GM21367 (cell line): ENCODE measurements around the gene NAGPA.

ENCODE experiments used
- ATAC-seq: cut with Tn5 transposase; IDR thresholded peaks from one replicate; pipeline ENCODE4 v1.9.1; 2021; ENCODE audit not compliant: unreplicated experiment

Gene NAGPA

GRCh38 chr16:5031601-5032000 lies 2.1 kb downstream of the NAGPA start:
- ATAC-seq: no peak

GRCh38 chr16:5030251-5030870 lies 3.4 kb downstream of the NAGPA start:
- no peak for ATAC-seq

GRCh38 chr16:5028950-5029475 lies 4.7 kb downstream of the NAGPA start:
- ATAC-seq: no peak

- no peak for ATAC-seq
Measured at GRCh38 chr16:5027575-5028235, 6.0 kb downstream of the NAGPA start.

GRCh38 chr16:5027086-5027485 lies 6.6 kb downstream of the NAGPA start:
- ATAC-seq: no peak

- ATAC-seq: no peak
Measured at GRCh38 chr16:5026664-5027063, 7.1 kb downstream of the NAGPA start.

- ATAC-seq: no peak
Measured at GRCh38 chr16:5025171-5025632, 8.5 kb downstream of the NAGPA start.

GRCh38 chr16:5024632-5025031 lies 9.1 kb downstream of the NAGPA start:
- no peak for ATAC-seq

GRCh38 chr16:5022521-5022920 lies 11.2 kb downstream of the NAGPA start:
- no peak for ATAC-seq

GRCh38 chr16:5020551-5020950 lies 13.2 kb downstream of the NAGPA start:
- no peak for ATAC-seq

- no peak for ATAC-seq
Measured at GRCh38 chr16:5019775-5020174, 14.0 kb downstream of the NAGPA start.

GRCh38 chr16:5018793-5019192 lies 14.9 kb downstream of the NAGPA start:
- ATAC-seq: no peak

- no peak for ATAC-seq
Measured at GRCh38 chr16:5017678-5017969, 16.1 kb downstream of the NAGPA start.

GRCh38 chr16:5016967-5017677 lies 16.6 kb downstream of the NAGPA start:
- ATAC-seq: no peak

- ATAC-seq: no peak
Measured at GRCh38 chr16:5015887-5016286, 17.8 kb downstream of the NAGPA start.

GRCh38 chr16:5015351-5015750 lies 18.4 kb downstream of the NAGPA start:
- no peak for ATAC-seq

GRCh38 chr16:5012887-5013286 lies 20.8 kb downstream of the NAGPA start:
- no peak for ATAC-seq

GRCh38 chr16:5011637-5012036 lies 22.1 kb downstream of the NAGPA start:
- ATAC-seq: no peak

GRCh38 chr16:5010576-5011329 lies 23.0 kb downstream of the NAGPA start:
- no peak for ATAC-seq

- no peak for ATAC-seq
Measured at GRCh38 chr16:5008311-5008731, 25.4 kb downstream of the NAGPA start.

- no peak for ATAC-seq
Measured at GRCh38 chr16:5007256-5007655, 26.5 kb downstream of the NAGPA start.
